OCI-LY3 (cell line): Measurements from ENCODE around the gene CACNA2D3.

Source experiments
- H2AFZ ChIP-seq: fragments of 200-600, 300-600 bp; shearing (Covaris generic); 2 replicates; pipeline ENCODE4 v1.6.0; 2014; ENCODE audit warnings: antibody characterized with exemption, low read depth, low read length
- H3K27ac ChIP-seq: fragments of 200-600, 300-600 bp; sonication (generic); 2 replicates; pipeline ENCODE4 v1.5.1; 2014; ENCODE audit warnings: mild to moderate bottlenecking, low read length, moderate library complexity, mixed read lengths
- H3K27me3 ChIP-seq: fragments of 200-600, 300-600 bp; sonication (generic); 2 replicates; pipeline ENCODE4 v1.6.1; 2014; ENCODE audit warnings: low read depth, low read length, mixed read lengths
- H3K36me3 ChIP-seq: fragments of 200-600, 300-600 bp; sonication (generic); replicated peaks from 2 replicates; pipeline ENCODE3; 2014; ENCODE audit warnings: low read depth, low read length, mixed read lengths
- H3K4me1 ChIP-seq: fragments of 300-600, 200-600 bp; sonication (generic); 2 replicates; pipeline ENCODE4 v1.6.1; 2014; ENCODE audit warnings: low read length, mixed read lengths
- H3K4me2 ChIP-seq: fragments of 200-600, 300-600 bp; sonication (generic); 2 replicates; pipeline ENCODE4 v1.6.1; 2014; ENCODE audit warnings: low read length, mixed read lengths
- H3K4me3 ChIP-seq: fragments of 300-600, 200-600 bp; sonication (generic); 2 replicates; pipeline ENCODE4 v1.5.1; 2014; ENCODE audit warnings: antibody characterized with exemption, mild to moderate bottlenecking, low read length, moderate library complexity
- H3K79me2 ChIP-seq: fragments of 300-600, 200-600 bp; shearing (Covaris generic); 2 replicates; pipeline ENCODE4 v1.6.1; 2014; ENCODE audit warnings: mild to moderate bottlenecking, low read length, mixed read lengths
- H3K9ac ChIP-seq: fragments of 300-600, 200-600 bp; shearing (Covaris generic); 2 replicates; pipeline ENCODE4 v1.6.0; 2014; ENCODE audit warnings: mild to moderate bottlenecking, low read length, moderate library complexity
- H3K9me3 ChIP-seq: fragments of 200-600, 300-600 bp; shearing (Covaris generic); 2 replicates; pipeline ENCODE4 v1.6.1; 2014; ENCODE audit warnings: low read length, mixed read lengths; ENCODE audit not compliant: insufficient read depth
- H4K20me1 ChIP-seq: fragments of 200-600, 300-600 bp; sonication (generic); 2 replicates; pipeline ENCODE4 v1.6.1; 2016; ENCODE audit warnings: low read length, mixed read lengths; ENCODE audit not compliant: insufficient read depth
- CTCF ChIP-seq: fragments of 200-600, 300-600 bp; sonication (generic); IDR thresholded peaks from 2 replicates; pipeline ENCODE4 v1.5.1; 2014; ENCODE audit warnings: antibody characterized with exemption, low read length, low read depth
- EZH2phosphoT487 ChIP-seq: fragments of 200-600 bp; shearing (Covaris generic); IDR thresholded peaks from 2 replicates; pipeline ENCODE4 v1.6.1; 2018; ENCODE audit warnings: antibody characterized with exemption, mixed run types, low read depth

CACNA2D3 gene

DNA sequence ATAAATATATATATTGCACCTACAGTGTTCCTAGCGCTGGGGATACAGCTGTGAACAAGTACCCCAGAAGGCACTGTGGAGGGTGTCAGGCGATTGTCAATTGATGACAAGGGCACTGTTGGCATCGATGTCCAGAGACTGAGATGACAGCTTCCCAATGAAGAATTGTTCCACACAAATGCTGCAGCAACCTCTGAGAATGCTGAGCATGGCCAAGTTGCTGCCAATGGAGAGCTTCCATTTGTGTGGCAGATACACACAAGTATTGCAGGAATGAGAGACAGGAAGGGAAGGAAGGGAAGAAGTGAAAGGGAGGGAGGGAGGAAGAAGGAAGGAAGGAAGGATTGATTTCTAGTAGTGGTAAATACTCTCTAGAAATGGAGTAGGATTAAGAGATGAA lies 783.6 kb downstream of the CACNA2D3 start:
- no peaks in the 10 kb centered on the region for H4K20me1 ChIP-seq
- no peaks in the 10 kb centered on the region for H3K36me3 ChIP-seq
- no peaks in the 10 kb centered on the region for H3K79me2 ChIP-seq
- H3K27me3 ChIP-seq = peaks cover 5% of the 10 kb centered on the region; the same call in 1 of the 2 replicates
- H2AFZ ChIP-seq = no peak overlapping the region
- no peaks in the 10 kb centered on the region for H3K9me3 ChIP-seq
- no peak overlapping the region for H3K4me3 ChIP-seq
- H3K4me1 ChIP-seq = no peaks in the 10 kb centered on the region
- TF ChIP-seq EZH2phosphoT487 (no peak), CTCF (no peak)
- no peak overlapping the region for H3K4me2 ChIP-seq
- H3K27ac ChIP-seq = no peak overlapping the region
- H3K9ac ChIP-seq = no peak overlapping the region

GRCh38 chr3:54906763-54907162 lies 784.4 kb downstream of the CACNA2D3 start:
- Histone ChIP-seq H3K9me3 (no peaks in the 10 kb centered on the region), H3K4me2 (no peak overlapping the region), H3K27ac (no peak overlapping the region), H3K36me3 (no peaks in the 10 kb centered on the region), H2AFZ (no peak overlapping the region), H4K20me1 (no peaks in the 10 kb centered on the region), H3K27me3 (peaks cover 5% of the 10 kb centered on the region; the same call in 1 of the 2 replicates), H3K4me1 (no peaks in the 10 kb centered on the region), H3K4me3 (no peak overlapping the region), H3K9ac (no peak overlapping the region), H3K79me2 (no peaks in the 10 kb centered on the region)
- TF ChIP-seq EZH2phosphoT487 (no peak), CTCF (no peak)

GRCh38 chr3:54909191-54909590 lies 786.8 kb downstream of the CACNA2D3 start:
- no peak for TF ChIP-seq CTCF
- TF ChIP-seq EZH2phosphoT487 = no peak
- no peak overlapping the region for H3K4me2 ChIP-seq
- H3K4me1 ChIP-seq = no peaks in the 10 kb centered on the region
- no peak overlapping the region for H3K4me3 ChIP-seq
- H3K27me3 ChIP-seq = peaks cover 5% of the 10 kb centered on the region; the same call in 1 of the 2 replicates
- H3K27ac ChIP-seq = no peak overlapping the region
- H3K9ac ChIP-seq = no peak overlapping the region
- H3K36me3 ChIP-seq = no peaks in the 10 kb centered on the region
- H3K79me2 ChIP-seq = no peaks in the 10 kb centered on the region
- H3K9me3 ChIP-seq = no peaks in the 10 kb centered on the region
- H2AFZ ChIP-seq = no peak overlapping the region
- no peaks in the 10 kb centered on the region for H4K20me1 ChIP-seq

DNA sequence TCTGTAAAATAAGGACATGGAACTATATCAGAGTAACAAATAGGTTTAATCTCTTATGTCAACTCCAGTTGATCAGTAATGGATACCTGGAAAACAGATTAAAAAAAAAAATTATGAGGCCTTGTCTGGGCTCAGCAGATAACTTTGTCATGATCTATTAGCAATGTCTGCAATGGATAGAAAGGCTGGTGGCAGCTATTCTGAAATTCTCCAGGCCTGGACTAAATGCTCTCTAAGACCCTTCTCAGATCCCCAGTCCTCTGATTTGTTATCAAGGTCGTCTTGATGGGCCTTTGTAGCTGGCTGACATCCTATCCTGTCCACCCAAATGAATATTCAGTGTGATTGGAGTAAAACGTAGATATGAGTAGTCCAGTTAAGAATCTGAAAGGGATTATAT lies 791.8 kb downstream of the CACNA2D3 start:
- peaks cover 5% of the 10 kb centered on the region; the same call in 1 of the 2 replicates for H3K27me3 ChIP-seq
- no peak overlapping the region for H3K4me3 ChIP-seq
- no peaks in the 10 kb centered on the region for H3K4me1 ChIP-seq
- TF ChIP-seq CTCF (no peak), EZH2phosphoT487 (no peak)
- H3K27ac ChIP-seq = no peak overlapping the region
- H3K79me2 ChIP-seq = no peaks in the 10 kb centered on the region
- no peak overlapping the region for H3K4me2 ChIP-seq
- no peaks in the 10 kb centered on the region for H3K36me3 ChIP-seq
- no peak overlapping the region for H2AFZ ChIP-seq
- H3K9me3 ChIP-seq = no peaks in the 10 kb centered on the region
- no peaks in the 10 kb centered on the region for H4K20me1 ChIP-seq
- H3K9ac ChIP-seq = no peak overlapping the region
